Stimulated activated naive CD8-positive, alpha-beta T cell treated with anti-CD3 and anti-CD28 coated beads, Interleukin-15, Interleukin-2, amounts not matched to agents 100 ng/mL and 50 ng/mL, for 24 hours (primary cell): ENCODE results near the gene CAV1.

Experiments used
- H3K27ac Mint-ChIP-seq: one replicate; pipeline ENCODE4 v1.8.0; 2021; ENCODE audit warnings: mild to moderate bottlenecking, mixed read lengths
- H3K27me3 Mint-ChIP-seq: one replicate; pipeline ENCODE4 v1.8.0; 2021; ENCODE audit warnings: mixed read lengths
- H3K36me3 Mint-ChIP-seq: one replicate; pipeline ENCODE4 v1.8.0; 2021; ENCODE audit warnings: low read depth, mixed read lengths
- H3K4me1 Mint-ChIP-seq: one replicate; pipeline ENCODE4 v1.8.0; 2021; ENCODE audit warnings: low read depth, mixed read lengths
- H3K4me3 Mint-ChIP-seq: one replicate; pipeline ENCODE4 v1.8.0; 2021; ENCODE audit warnings: mild to moderate bottlenecking, mixed read lengths
- H3K9me3 Mint-ChIP-seq: one replicate; pipeline ENCODE4 v1.8.0; 2021; ENCODE audit warnings: mixed read lengths

CAV1 gene

DNA sequence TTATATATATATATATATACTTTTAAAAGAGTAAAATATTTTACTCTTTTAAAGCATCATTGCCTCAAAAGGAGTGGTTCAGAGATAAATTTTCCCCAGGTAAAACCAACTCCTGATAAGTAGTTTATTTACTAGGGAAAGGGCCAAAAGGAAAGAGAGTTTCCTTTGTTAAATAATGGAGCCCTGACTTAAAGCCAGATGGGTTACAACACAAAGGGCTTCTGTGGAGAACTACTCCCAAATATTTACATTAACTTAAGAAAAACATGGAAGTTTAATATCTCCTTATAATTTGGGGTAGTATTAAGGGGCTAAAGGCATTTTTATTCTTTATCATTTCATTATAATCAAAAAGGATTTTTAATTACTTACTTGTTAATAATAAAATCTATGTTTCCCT is 8.5 kb upstream of the CAV1 start:
- no peak overlapping the region for H3K27ac Mint-ChIP-seq
- no peaks in the 10 kb centered on the region for H3K9me3 Mint-ChIP-seq
- H3K36me3 Mint-ChIP-seq, result no peaks in the 10 kb centered on the region
- H3K27me3 Mint-ChIP-seq, result peaks cover 49% of the 10 kb centered on the region
- H3K4me3 Mint-ChIP-seq, result no peak overlapping the region
- peaks cover 17% of the 10 kb centered on the region for H3K4me1 Mint-ChIP-seq

- Mint-ChIP-seq H3K36me3 (no peaks in the 10 kb centered on the region), H3K27me3 (peaks cover 52% of the 10 kb centered on the region), H3K4me1 (peaks cover 4% of the 10 kb centered on the region), H3K9me3 (no peaks in the 10 kb centered on the region), H3K4me3 (no peak overlapping the region), H3K27ac (no peak overlapping the region)
These were observed 7.2 kb upstream of the CAV1 start for GRCh38 chr7:116517626-116518025.

GRCh38 chr7:116518961-116519360 is 5.9 kb upstream of the CAV1 start:
- Mint-ChIP-seq H3K4me3 (no peak overlapping the region), H3K4me1 (peaks cover 3% of the 10 kb centered on the region), H3K27ac (no peak overlapping the region), H3K9me3 (no peaks in the 10 kb centered on the region), H3K27me3 (peaks cover 55% of the 10 kb centered on the region), H3K36me3 (no peaks in the 10 kb centered on the region)

DNA sequence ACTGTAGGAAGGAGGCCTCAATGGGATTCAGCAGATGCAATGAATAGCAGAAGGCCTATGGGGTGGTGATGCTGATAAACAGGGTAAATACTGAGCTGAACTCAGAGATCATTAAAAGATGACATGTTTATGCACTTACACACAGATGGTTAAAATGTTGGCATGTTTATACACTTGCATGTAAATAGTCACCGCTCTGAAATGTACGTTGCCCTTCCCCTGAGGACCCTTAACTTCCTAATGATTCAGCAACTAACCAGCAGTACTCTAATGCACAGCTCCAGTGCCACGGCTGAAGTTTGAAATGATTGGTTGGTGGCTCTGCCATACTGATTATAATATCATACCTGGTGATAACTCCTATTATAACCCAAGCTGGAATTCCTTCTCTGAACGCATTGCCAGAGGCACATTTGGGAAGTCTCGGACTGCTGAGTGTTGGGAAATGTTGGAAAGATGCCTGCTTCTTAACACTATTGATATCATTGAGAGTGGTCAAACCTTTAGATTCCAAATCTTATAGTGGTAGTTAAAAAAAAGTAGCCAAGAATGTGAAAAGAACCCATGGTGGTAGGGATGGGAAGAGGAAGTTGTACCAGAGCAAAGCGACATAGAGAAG is 3.7 kb upstream of the CAV1 start:
- no peaks in the 10 kb centered on the region for H3K9me3 Mint-ChIP-seq
- no peak overlapping the region for H3K4me3 Mint-ChIP-seq
- H3K27me3 Mint-ChIP-seq, result peaks cover 53% of the 10 kb centered on the region
- H3K27ac Mint-ChIP-seq, result no peak overlapping the region
- no peaks in the 10 kb centered on the region for H3K36me3 Mint-ChIP-seq
- peaks cover 19% of the 10 kb centered on the region for H3K4me1 Mint-ChIP-seq

DNA sequence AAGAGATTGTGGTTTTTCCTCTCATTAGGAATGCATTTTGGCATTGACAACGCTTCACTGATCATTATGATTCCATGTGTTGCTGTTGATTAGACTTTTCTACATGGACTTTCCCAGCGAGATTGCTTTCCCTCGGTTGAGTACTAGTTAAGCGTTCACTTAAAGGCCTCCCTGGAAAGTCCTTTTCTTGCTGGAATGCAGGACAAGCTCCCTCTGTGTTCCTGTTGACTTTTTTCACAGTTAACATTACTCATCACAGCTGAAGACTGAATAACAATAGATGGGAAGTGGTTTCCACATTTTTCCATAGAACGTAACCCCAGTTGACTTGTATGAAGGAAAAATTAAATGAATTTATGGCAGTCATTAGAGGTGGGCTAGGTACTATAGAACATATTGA is 2.6 kb upstream of the CAV1 start:
- Mint-ChIP-seq H3K9me3 (no peaks in the 10 kb centered on the region), H3K4me1 (peaks cover 28% of the 10 kb centered on the region), H3K4me3 (no peak overlapping the region), H3K27ac (no peak overlapping the region), H3K27me3 (peaks cover 63% of the 10 kb centered on the region), H3K36me3 (no peaks in the 10 kb centered on the region)

- no peaks in the 10 kb centered on the region for H3K36me3 Mint-ChIP-seq
- H3K4me3 Mint-ChIP-seq, result no peak overlapping the region
- no peak overlapping the region for H3K27ac Mint-ChIP-seq
- H3K4me1 Mint-ChIP-seq, result peaks cover 33% of the 10 kb centered on the region
- H3K9me3 Mint-ChIP-seq, result no peaks in the 10 kb centered on the region
- peaks cover 76% of the 10 kb centered on the region for H3K27me3 Mint-ChIP-seq
These were observed 621 bp upstream of the CAV1 start for GRCh38 chr7:116524221-116524608.

GRCh38 chr7:116525298-116525912 is 569 bp downstream of the CAV1 start:
- no peaks in the 10 kb centered on the region for H3K36me3 Mint-ChIP-seq
- peak overlapping the region; percentile 82 for H3K4me3 Mint-ChIP-seq
- H3K27me3 Mint-ChIP-seq, result peaks cover 74% of the 10 kb centered on the region
- no peaks in the 10 kb centered on the region for H3K9me3 Mint-ChIP-seq
- H3K27ac Mint-ChIP-seq, result no peak overlapping the region
- peaks cover 33% of the 10 kb centered on the region for H3K4me1 Mint-ChIP-seq

DNA sequence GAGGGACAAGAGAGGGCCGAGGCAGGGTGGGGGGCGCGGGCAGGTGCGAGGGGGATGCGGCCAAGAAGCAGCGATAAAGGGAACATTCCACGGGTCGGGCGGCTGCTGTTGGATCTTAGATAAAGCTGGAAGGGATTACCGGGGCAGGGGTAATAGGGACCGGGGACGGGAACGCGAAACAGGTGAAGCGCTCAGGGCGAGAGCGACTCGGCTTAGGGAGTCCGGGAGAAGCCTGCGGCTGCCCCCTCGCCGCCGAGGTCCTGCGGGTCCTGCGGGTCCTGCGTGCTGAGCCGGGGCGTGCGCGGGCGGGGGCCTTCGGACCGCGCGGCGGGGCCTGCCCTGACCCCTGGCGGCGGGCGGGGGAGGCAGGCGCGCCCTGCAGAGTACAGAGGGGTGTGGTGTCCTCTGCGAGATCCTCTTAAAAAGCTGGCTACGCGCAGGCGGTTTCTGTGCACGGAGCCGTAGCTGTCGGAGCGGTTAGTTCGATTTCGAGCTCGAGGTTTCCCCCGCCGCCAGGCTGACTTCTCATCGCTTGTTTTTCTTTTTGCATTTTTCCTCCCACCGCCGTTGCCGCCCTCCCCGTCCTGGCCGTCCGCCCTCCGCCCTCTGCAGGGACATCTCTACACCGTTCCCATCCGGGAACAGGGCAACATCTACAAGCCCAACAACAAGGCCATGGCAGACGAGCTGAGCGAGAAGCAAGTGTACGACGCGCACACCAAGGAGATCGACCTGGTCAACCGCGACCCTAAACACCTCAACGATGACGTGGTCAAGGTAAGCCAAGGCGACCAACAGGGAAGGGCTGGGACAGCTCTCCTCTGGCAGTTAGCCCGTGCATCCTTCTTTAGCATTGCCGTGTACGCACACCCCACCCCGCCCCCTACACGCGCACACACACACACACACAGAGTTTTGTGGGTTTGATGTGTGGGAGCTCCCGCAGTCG is 1.4 kb downstream of the CAV1 start:
- Mint-ChIP-seq H3K27ac (no peak overlapping the region), H3K9me3 (no peaks in the 10 kb centered on the region), H3K4me1 (peaks cover 33% of the 10 kb centered on the region), H3K36me3 (no peaks in the 10 kb centered on the region), H3K27me3 (peaks cover 73% of the 10 kb centered on the region), H3K4me3 (peak overlapping the region; percentile 82)

- Mint-ChIP-seq H3K4me3 (peak overlapping the region; percentile 80), H3K36me3 (no peaks in the 10 kb centered on the region), H3K27ac (no peak overlapping the region), H3K9me3 (no peaks in the 10 kb centered on the region), H3K4me1 (peaks cover 33% of the 10 kb centered on the region), H3K27me3 (peaks cover 71% of the 10 kb centered on the region)
These were observed 2.1 kb downstream of the CAV1 start for GRCh38 chr7:116526897-116527296.

- no peak overlapping the region for H3K27ac Mint-ChIP-seq
- no peaks in the 10 kb centered on the region for H3K36me3 Mint-ChIP-seq
- no peak overlapping the region for H3K4me3 Mint-ChIP-seq
- no peaks in the 10 kb centered on the region for H3K9me3 Mint-ChIP-seq
- peaks cover 68% of the 10 kb centered on the region for H3K27me3 Mint-ChIP-seq
- peaks cover 33% of the 10 kb centered on the region for H3K4me1 Mint-ChIP-seq
These were observed 2.7 kb downstream of the CAV1 start for GRCh38 chr7:116527521-116527920.

DNA sequence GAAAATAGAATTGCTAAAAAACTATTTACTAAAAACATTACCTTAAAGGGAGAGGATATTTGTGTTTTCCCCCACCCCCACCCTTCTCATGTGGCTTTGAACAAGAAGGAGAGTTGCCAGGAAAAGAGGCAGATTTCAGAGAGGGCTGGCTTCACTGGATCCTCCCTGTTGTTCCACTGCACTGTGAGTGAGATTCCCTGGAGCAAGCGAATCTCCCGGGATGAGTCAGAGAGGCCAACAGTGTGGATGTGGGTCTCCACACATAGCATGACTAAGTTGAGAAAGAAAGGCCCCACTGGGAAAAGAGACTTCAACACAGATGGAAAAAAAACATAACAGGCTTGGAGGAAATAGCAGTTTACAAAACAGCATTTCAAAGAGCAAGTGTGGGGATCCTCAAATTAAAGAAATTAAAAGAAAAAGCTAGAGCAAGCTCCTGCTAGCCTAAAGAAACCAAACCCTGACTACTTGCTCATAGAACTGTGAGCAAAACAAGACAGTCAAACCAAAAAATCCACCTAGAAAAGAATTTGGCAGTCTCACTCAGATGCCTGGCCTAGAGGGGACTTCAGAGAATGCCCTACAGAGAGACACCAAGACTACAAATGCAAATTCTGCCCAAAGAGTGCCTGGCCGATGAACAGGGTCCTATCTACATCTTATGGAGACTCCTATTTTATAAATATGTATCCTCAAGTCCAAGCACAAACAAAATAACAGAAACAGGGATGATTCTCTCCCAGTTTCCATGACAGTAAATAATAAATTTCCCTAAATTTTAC is 3.4 kb downstream of the CAV1 start:
- peaks cover 33% of the 10 kb centered on the region for H3K4me1 Mint-ChIP-seq
- no peaks in the 10 kb centered on the region for H3K36me3 Mint-ChIP-seq
- no peak overlapping the region for H3K4me3 Mint-ChIP-seq
- no peak overlapping the region for H3K27ac Mint-ChIP-seq
- H3K27me3 Mint-ChIP-seq, result peaks cover 63% of the 10 kb centered on the region
- no peaks in the 10 kb centered on the region for H3K9me3 Mint-ChIP-seq

DNA sequence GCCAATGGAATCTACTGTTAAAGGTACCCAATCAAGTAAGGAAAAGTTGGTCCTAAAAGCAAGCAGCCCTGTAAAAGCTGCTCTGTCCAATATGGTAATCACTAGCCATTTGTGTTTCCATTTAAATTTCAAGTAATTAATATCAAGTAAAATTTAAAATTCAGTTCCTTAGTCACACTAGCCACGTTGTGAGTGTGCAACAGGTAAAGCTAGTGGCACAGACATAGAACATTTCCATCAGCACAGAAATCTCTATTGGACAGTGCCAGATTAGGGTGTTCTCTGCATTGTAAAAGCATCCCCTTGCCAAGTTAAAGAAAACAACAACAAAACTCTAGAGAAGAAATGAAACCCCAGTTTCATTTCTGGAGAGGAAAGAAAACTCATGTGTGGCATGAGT is 4.4 kb downstream of the CAV1 start:
- Mint-ChIP-seq H3K9me3 (no peaks in the 10 kb centered on the region), H3K36me3 (no peaks in the 10 kb centered on the region), H3K4me3 (no peak overlapping the region), H3K4me1 (peaks cover 27% of the 10 kb centered on the region), H3K27me3 (peaks cover 56% of the 10 kb centered on the region), H3K27ac (no peak overlapping the region)

DNA sequence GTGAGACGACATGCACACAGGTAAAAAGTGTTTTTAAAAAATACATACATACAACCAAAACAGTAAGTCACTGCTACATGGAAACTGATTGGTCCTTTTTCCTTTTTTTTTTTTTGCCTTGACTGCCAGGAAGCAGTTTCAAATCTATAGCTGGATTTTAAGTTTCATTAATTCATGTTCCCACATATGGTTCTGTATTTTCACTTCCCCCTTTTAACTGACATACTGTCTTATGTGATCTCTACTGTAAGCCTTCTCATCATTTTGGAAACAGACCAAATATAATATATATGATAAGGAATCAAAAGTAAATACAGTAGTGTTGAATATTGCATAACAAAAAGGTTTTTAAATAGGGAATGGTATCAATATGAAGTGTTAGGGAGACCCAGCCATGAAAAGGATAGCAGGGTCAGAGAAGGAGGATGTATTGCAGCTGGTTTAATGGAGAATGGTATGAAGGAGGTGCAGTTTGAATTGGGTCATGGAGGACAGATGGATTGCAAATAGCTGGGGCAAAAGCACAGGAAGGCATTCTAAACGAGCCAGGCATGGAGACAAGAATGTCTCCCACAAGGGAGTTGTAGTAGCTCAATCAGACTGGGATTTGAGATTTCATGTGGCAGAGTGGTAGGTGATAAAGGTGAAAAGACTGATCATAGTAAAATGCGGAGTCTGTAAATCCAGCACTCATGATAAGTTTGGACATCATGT is 5.4 kb downstream of the CAV1 start:
- Mint-ChIP-seq H3K27me3 (peaks cover 49% of the 10 kb centered on the region), H3K9me3 (no peaks in the 10 kb centered on the region), H3K4me3 (no peak overlapping the region)

GRCh38 chr7:116532102-116532688 is 7.4 kb downstream of the CAV1 start:
- Mint-ChIP-seq H3K4me1 (peaks cover 4% of the 10 kb centered on the region), H3K27ac (no peak overlapping the region), H3K27me3 (peaks cover 36% of the 10 kb centered on the region), H3K36me3 (no peaks in the 10 kb centered on the region), H3K4me3 (no peak overlapping the region), H3K9me3 (no peaks in the 10 kb centered on the region)

More for the DNA sequence above, 5.4 kb downstream of the CAV1 start:
- H3K36me3 Mint-ChIP-seq, result no peaks in the 10 kb centered on the region
- H3K27ac Mint-ChIP-seq, result no peak overlapping the region
- H3K4me1 Mint-ChIP-seq, result peaks cover 19% of the 10 kb centered on the region
